SK-N-SH treated with all-trans-retinoic acid at 6 μM for 48 hours (cell line): ENCODE data around the gene SACS.

Experiments
- ARNTL ChIP-seq: fragments of 450-650 bp; formaldehyde crosslinking; IDR thresholded peaks from 2 replicates; pipeline ENCODE4 v1.5.0; 2020; ENCODE audit warnings: low read depth, mild to moderate bottlenecking, moderate library complexity, borderline replicate concordance
- BACH2 ChIP-seq: fragments of 250-450 bp; sonication (Bioruptor Pico); IDR thresholded peaks from 2 replicates; pipeline ENCODE4 v1.9.0; 2021; ENCODE audit warnings: mild to moderate bottlenecking, borderline replicate concordance
- ZC3H10 ChIP-seq: fragments of 250-450 bp; sonication (Bioruptor Pico); IDR thresholded peaks from 2 replicates; pipeline ENCODE4 v1.5.1; 2021; ENCODE audit warnings: mild to moderate bottlenecking, moderate library complexity
- TF ChIP-seq, protein P1 (sequence below): fragments of 250-450 bp; sonication (Bioruptor Pico); IDR thresholded peaks from 2 replicates; pipeline ENCODE4 v1.5.1; 2021; ENCODE audit warnings: mild to moderate bottlenecking, moderate library complexity
- TF ChIP-seq, protein P2 (sequence below): fragments of 250-450 bp; sonication (Bioruptor Pico); IDR thresholded peaks from 2 replicates; pipeline ENCODE4 v1.5.1; 2020; ENCODE audit warnings: low read depth, mild to moderate bottlenecking, moderate library complexity

DNA sequence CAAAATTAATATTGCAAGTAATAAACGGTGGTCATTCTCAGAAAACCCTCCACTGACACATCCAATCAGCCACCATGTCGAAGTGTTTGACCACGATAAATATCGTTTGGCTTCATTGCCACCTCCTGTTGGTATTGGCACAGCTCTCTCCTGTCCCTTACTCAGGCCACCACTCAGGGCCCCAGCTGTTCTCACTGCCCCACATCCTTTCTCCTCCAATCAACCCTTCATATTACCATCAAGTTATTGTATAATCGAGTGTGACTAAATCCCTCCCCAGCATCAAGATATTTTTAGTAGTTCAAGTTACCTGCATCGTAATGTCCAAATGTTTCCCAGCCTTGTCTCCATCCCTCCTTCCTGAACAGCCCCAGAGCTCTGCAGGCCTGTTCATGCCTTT is 50.4 kb downstream of the SACS start:
- TF ChIP-seq, protein P1, sequence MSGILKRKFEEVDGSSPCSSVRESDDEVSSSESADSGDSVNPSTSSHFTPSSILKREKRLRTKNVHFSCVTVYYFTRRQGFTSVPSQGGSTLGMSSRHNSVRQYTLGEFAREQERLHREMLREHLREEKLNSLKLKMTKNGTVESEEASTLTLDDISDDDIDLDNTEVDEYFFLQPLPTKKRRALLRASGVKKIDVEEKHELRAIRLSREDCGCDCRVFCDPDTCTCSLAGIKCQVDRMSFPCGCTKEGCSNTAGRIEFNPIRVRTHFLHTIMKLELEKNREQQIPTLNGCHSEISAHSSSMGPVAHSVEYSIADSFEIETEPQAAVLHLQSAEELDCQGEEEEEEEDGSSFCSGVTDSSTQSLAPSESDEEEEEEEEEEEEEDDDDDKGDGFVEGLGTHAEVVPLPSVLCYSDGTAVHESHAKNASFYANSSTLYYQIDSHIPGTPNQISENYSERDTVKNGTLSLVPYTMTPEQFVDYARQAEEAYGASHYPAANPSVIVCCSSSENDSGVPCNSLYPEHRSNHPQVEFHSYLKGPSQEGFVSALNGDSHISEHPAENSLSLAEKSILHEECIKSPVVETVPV (CRISPR knock-in tag): no peak
- TF ChIP-seq BACH2 (CRISPR knock-in tag) (no peak), ZC3H10 (CRISPR knock-in tag) (no peak), ARNTL (CRISPR knock-in tag) (no peak)
- TF ChIP-seq, protein P2, sequence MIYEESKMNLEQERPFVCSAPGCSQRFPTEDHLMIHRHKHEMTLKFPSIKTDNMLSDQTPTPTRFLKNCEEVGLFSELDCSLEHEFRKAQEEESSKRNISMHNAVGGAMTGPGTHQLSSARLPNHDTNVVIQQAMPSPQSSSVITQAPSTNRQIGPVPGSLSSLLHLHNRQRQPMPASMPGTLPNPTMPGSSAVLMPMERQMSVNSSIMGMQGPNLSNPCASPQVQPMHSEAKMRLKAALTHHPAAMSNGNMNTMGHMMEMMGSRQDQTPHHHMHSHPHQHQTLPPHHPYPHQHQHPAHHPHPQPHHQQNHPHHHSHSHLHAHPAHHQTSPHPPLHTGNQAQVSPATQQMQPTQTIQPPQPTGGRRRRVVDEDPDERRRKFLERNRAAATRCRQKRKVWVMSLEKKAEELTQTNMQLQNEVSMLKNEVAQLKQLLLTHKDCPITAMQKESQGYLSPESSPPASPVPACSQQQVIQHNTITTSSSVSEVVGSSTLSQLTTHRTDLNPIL (CRISPR knock-in tag): no peak
